ENCODE data around the gene MARCKS. TPM values are rescaled to one million over a fixed set of nuclear protein-coding genes. Genes with fewer than 3 reads are reported as not detected.

MARCKS gene, protein sequence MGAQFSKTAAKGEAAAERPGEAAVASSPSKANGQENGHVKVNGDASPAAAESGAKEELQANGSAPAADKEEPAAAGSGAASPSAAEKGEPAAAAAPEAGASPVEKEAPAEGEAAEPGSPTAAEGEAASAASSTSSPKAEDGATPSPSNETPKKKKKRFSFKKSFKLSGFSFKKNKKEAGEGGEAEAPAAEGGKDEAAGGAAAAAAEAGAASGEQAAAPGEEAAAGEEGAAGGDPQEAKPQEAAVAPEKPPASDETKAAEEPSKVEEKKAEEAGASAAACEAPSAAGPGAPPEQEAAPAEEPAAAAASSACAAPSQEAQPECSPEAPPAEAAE
- polyA plus RNA-seq (2013) = 3.9 TPM

DNA sequence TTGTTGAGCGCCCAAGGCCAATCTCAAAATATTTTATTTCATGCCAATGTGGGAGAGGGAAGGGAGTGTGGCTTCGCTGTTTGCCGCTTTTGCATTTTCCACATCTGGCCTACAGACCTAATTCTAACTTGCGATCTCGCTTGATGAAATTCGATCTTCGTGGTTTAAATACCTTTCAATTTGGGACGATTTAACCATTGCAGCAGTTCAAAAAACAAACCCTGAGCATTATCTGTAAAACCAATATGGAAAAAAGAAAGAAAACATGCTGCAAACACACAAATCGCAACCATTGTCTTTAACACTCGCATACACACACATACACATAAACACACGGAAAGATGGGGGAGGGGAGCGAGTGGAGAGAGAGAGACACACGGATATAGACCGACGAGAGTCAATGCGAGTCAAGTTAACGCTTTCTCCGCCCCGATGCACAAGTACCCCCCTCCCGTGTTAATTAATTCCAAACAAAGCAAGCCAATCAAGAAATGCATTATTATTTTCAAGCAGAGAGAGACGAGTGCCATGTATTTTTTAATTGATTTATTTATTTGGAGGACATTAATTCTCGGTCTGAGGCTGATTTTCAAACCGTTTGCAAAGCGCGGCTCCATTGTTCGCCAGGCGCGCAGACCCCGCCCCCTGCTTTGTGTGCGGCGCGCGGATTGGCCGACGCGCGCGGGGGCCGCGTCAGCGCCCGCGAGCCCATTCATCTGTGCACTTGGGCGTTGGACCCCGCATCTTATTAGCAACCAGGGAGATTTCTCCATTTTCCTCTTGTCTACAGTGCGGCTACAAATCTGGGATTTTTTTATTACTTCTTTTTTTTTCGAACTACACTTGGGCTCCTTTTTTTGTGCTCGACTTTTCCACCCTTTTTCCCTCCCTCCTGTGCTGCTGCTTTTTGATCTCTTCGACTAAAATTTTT is at the start of gene MARCKS:
TSS of gene MARCKS (plus strand) at position 721 of the 931 bp plus-strand sequence. CDS start 401 bp downstream, outside the sequence.
- no peaks in the 10 kb centered on the region for H3K9me3 ChIP-seq (ENCODE audit: control extremely low read depth in 1 of 5, control insufficient read depth in 4 of 5, insufficient read depth in 2 of 5, low read depth in 1 of 5, low read length in 4 of 5)
- DNase-seq = peak; percentile 69 to 86 (median 81)
- peaks cover 0 to 3% (median 0%) of the 10 kb centered on the region in 4 experiments for H3K36me3 ChIP-seq (ENCODE audit: control insufficient read depth in 4 of 4, insufficient read depth in 4 of 4, low read length in 3 of 4)
- WGBS (ENCODE audit: insufficient coverage) = 0% methylated on average over 23 of the region's 49 CpGs
- peaks cover 16 to 46% (median 41%) of the 10 kb centered on the region in 4 experiments for H3K4me1 ChIP-seq (ENCODE audit: control extremely low read depth in 1 of 4, control insufficient read depth in 4 of 4, insufficient read depth in 4 of 4, low read length in 3 of 4)
- H3K27ac ChIP-seq (ENCODE audit: insufficient read depth in 1 of 2, low read depth in 1 of 2, low read length in 2 of 2, poor library complexity in 1 of 2, severe bottlenecking in 2 of 2) = peak within 1 kb of the TSS in 1 of 2 experiments; percentile 52
- H3K27me3 ChIP-seq (replicated peaks in 2 of 5; ENCODE audit: control insufficient read depth in 4 of 5, insufficient read depth in 5 of 5, low read length in 4 of 5) = peaks cover 0 to 46% (median 21%) of the 10 kb centered on the region in 5 experiments
- ChIA-PET CTCF (no interaction called here), POLR2A (interaction anchor here (0.6 kb wide), 1 partner anchor 161 kb away, joined by 4 read pairs; no protein-coding TSS in a partner anchor)
- H3K4me3 ChIP-seq (ENCODE audit: control insufficient read depth in 1 of 7, extremely low read depth in 1 of 7, insufficient read depth in 4 of 7, low read depth in 2 of 7, low read length in 6 of 7) = peak within 1 kb of the TSS in 6 of 7 experiments; percentile 64 to 98 (median 82)

DNA sequence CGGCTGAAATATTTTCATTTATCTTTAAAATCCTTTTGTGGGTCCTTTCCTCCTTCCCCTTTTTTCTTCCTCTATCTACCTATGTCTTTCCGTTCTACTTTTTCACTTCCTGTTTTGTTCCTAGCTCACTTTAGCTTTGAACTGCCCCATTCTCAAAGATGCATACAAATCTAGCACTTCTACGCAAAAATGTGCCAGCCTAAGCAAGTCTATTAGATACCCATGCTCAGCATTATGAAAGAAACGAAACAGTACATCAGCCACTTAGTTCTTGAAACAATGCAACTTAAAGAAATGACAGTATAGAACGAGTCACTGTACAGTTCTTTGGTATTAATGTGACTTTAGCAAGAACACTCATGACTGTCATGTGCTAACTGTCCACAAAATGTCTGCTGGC is 47.3 kb upstream of the MARCKS start:
- peak in 2 of 3 donors; percentile 47 to 66 for DNase-seq
- Histone ChIP-seq H3K27me3 (replicated peaks in 2 of 5; ENCODE audit: control insufficient read depth in 4 of 5, insufficient read depth in 5 of 5, low read length in 4 of 5) (no peaks in the 10 kb centered on the region), H3K36me3 (ENCODE audit: control insufficient read depth in 4 of 4, insufficient read depth in 4 of 4, low read length in 3 of 4) (no peaks in the 10 kb centered on the region), H3K27ac (ENCODE audit: insufficient read depth in 1 of 2, low read depth in 1 of 2, low read length in 2 of 2, poor library complexity in 1 of 2, severe bottlenecking in 2 of 2) (peak overlapping the region in 1 of 2 experiments; percentile 26), H3K4me3 (ENCODE audit: control insufficient read depth in 1 of 7, extremely low read depth in 1 of 7, insufficient read depth in 4 of 7, low read depth in 2 of 7, low read length in 6 of 7) (peak overlapping the region in 2 of 7 experiments; percentile 16 to 31), H3K9me3 (ENCODE audit: control extremely low read depth in 1 of 5, control insufficient read depth in 4 of 5, insufficient read depth in 2 of 5, low read depth in 1 of 5, low read length in 4 of 5) (peaks cover 0 to 1% (median 0%) of the 10 kb centered on the region in 5 experiments), H3K4me1 (ENCODE audit: control extremely low read depth in 1 of 4, control insufficient read depth in 4 of 4, insufficient read depth in 4 of 4, low read length in 3 of 4) (peaks cover 6 to 21% (median 10%) of the 10 kb centered on the region in 4 experiments)
- ChIA-PET POLR2A (no interaction called here), CTCF (no interaction called here)
- 11% methylated on average over 4 of the region's 5 CpGs for WGBS (ENCODE audit: insufficient coverage)

DNA sequence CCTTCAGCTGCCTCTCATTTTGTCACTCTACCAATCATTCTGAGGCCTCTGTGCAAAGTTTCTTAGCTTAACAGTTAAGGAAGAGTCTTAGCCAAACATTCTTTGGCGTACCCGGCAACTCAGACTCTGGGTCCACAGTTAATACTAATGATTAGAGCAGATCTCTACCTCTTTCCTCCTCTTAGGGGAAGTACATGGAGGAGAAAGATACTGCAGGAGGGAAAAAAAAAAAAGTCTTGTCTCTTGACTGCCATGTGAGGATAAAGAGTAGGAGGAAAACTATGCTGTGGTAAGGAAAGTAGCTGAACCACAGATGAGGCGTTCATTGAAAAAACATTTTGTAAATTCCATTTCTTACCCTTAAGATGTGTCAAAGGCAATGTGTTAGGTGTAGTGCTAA is 44.0 kb upstream of the MARCKS start:
- Histone ChIP-seq H3K9me3 (ENCODE audit: control extremely low read depth in 1 of 5, control insufficient read depth in 4 of 5, insufficient read depth in 2 of 5, low read depth in 1 of 5, low read length in 4 of 5) (peaks cover 0 to 1% (median 0%) of the 10 kb centered on the region in 5 experiments), H3K27ac (ENCODE audit: insufficient read depth in 1 of 2, low read depth in 1 of 2, low read length in 2 of 2, poor library complexity in 1 of 2, severe bottlenecking in 2 of 2) (no peak overlapping the region), H3K4me1 (ENCODE audit: control extremely low read depth in 1 of 4, control insufficient read depth in 4 of 4, insufficient read depth in 4 of 4, low read length in 3 of 4) (peaks cover 6 to 15% (median 9%) of the 10 kb centered on the region in 4 experiments), H3K27me3 (replicated peaks in 2 of 5; ENCODE audit: control insufficient read depth in 4 of 5, insufficient read depth in 5 of 5, low read length in 4 of 5) (no peaks in the 10 kb centered on the region), H3K36me3 (ENCODE audit: control insufficient read depth in 4 of 4, insufficient read depth in 4 of 4, low read length in 3 of 4) (no peaks in the 10 kb centered on the region), H3K4me3 (ENCODE audit: control insufficient read depth in 1 of 7, extremely low read depth in 1 of 7, insufficient read depth in 4 of 7, low read depth in 2 of 7, low read length in 6 of 7) (no peak overlapping the region)
- CTCF ChIA-PET = no interaction called here
- POLR2A ChIA-PET = no interaction called here
- DNase-seq = peak in 1 of 3 donors; percentile 10
- WGBS (ENCODE audit: insufficient coverage) = no CpG with 5 or more reads among the region's 3 CpGs

DNA sequence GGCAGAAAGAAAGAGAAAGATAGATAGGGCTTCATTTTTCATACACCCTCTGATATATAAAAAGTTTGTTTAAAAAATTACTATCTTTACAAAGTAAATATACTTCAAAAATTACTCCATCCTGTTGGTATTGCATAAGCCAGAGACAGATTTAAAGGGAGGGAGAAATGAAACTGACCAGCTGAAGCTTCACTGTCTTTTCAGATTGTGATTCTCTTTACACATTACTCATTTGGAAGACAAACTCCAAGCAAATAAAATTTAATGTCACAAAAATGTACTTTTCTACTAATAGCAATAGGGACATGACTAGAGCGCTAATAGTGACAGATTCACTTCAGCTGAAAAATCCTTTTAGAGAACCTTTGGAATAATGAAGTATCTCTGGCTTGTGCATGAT is 38.6 kb upstream of the MARCKS start:
- Histone ChIP-seq H3K36me3 (ENCODE audit: control insufficient read depth in 4 of 4, insufficient read depth in 4 of 4, low read length in 3 of 4) (no peaks in the 10 kb centered on the region), H3K27ac (ENCODE audit: insufficient read depth in 1 of 2, low read depth in 1 of 2, low read length in 2 of 2, poor library complexity in 1 of 2, severe bottlenecking in 2 of 2) (no peak overlapping the region), H3K9me3 (ENCODE audit: control extremely low read depth in 1 of 5, control insufficient read depth in 4 of 5, insufficient read depth in 2 of 5, low read depth in 1 of 5, low read length in 4 of 5) (no peaks in the 10 kb centered on the region), H3K4me1 (ENCODE audit: control extremely low read depth in 1 of 4, control insufficient read depth in 4 of 4, insufficient read depth in 4 of 4, low read length in 3 of 4) (no peaks in the 10 kb centered on the region), H3K27me3 (replicated peaks in 2 of 5; ENCODE audit: control insufficient read depth in 4 of 5, insufficient read depth in 5 of 5, low read length in 4 of 5) (no peaks in the 10 kb centered on the region), H3K4me3 (ENCODE audit: control insufficient read depth in 1 of 7, extremely low read depth in 1 of 7, insufficient read depth in 4 of 7, low read depth in 2 of 7, low read length in 6 of 7) (no peak overlapping the region)
- ChIA-PET POLR2A (no interaction called here), CTCF (no interaction called here)
- no CpG with 5 or more reads among the region's 1 CpG for WGBS (ENCODE audit: insufficient coverage)
- no peak for DNase-seq

DNA sequence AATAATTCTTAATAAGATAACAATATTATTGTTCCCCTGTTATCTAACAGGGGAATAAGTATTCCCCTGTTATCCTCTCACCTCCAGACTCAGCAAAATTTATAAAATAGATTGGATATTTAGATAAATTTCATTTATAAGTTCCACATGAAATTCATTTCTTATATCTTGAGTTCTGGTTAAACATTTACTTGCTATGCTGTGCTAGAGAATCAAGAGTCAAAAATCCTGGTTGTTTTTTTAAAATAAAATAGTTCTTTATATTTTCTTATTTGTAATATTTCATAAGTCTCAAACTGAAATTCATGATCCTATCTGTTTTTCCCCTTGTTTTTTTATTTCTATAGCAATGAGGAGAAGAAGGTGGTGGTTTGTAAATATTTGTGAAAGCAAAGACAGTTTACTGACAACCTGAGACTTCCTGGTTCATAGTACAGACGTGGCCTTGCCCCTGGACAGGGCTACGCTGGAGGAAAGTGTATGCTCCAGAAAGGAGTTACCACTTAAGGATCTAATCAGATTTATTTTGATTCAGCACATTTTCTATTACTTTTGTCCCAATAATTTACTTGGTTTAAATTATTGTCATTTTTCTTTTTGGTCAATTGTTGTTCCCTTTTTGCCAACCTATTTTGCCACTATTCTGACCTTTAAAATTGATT is 37.8 kb upstream of the MARCKS start:
- Histone ChIP-seq H3K9me3 (ENCODE audit: control extremely low read depth in 1 of 5, control insufficient read depth in 4 of 5, insufficient read depth in 2 of 5, low read depth in 1 of 5, low read length in 4 of 5) (no peaks in the 10 kb centered on the region), H3K36me3 (ENCODE audit: control insufficient read depth in 4 of 4, insufficient read depth in 4 of 4, low read length in 3 of 4) (no peaks in the 10 kb centered on the region), H3K27ac (ENCODE audit: insufficient read depth in 1 of 2, low read depth in 1 of 2, low read length in 2 of 2, poor library complexity in 1 of 2, severe bottlenecking in 2 of 2) (no peak overlapping the region), H3K27me3 (replicated peaks in 2 of 5; ENCODE audit: control insufficient read depth in 4 of 5, insufficient read depth in 5 of 5, low read length in 4 of 5) (no peaks in the 10 kb centered on the region), H3K4me1 (ENCODE audit: control extremely low read depth in 1 of 4, control insufficient read depth in 4 of 4, insufficient read depth in 4 of 4, low read length in 3 of 4) (no peaks in the 10 kb centered on the region), H3K4me3 (ENCODE audit: control insufficient read depth in 1 of 7, extremely low read depth in 1 of 7, insufficient read depth in 4 of 7, low read depth in 2 of 7, low read length in 6 of 7) (no peak overlapping the region)
- DNase-seq = no peak
- ChIA-PET CTCF (no interaction called here), POLR2A (no interaction called here)
- no CpG with 5 or more reads among the region's 2 CpGs for WGBS (ENCODE audit: insufficient coverage)

DNA sequence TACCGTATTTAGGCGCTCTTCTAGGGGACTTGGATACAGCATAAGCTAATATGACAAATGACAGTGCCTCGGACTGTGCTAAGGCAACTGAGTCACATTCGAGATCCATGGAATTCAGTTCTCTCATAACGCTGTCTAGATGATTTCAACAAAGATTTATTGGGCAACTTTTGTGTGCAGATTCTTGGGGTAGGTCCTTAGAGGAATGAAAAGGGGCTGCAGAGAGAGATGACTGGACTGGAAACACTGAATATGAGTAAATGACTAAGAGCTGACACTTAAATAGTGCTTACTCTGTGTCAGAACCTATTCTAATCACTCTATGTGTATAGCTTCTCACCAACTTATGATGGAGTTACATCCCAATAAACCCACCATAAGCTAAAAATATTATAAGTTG is 36.4 kb upstream of the MARCKS start:
- H3K4me1 ChIP-seq (ENCODE audit: control extremely low read depth in 1 of 4, control insufficient read depth in 4 of 4, insufficient read depth in 4 of 4, low read length in 3 of 4) = no peaks in the 10 kb centered on the region
- ChIA-PET CTCF (no interaction called here), POLR2A (no interaction called here)
- H3K4me3 ChIP-seq (ENCODE audit: control insufficient read depth in 1 of 7, extremely low read depth in 1 of 7, insufficient read depth in 4 of 7, low read depth in 2 of 7, low read length in 6 of 7) = no peak overlapping the region
- 100% methylated on average over 4 of the region's 5 CpGs for WGBS (ENCODE audit: insufficient coverage)
- H3K27ac ChIP-seq (ENCODE audit: insufficient read depth in 1 of 2, low read depth in 1 of 2, low read length in 2 of 2, poor library complexity in 1 of 2, severe bottlenecking in 2 of 2) = no peak overlapping the region
- H3K27me3 ChIP-seq (replicated peaks in 2 of 5; ENCODE audit: control insufficient read depth in 4 of 5, insufficient read depth in 5 of 5, low read length in 4 of 5) = no peaks in the 10 kb centered on the region
- no peaks in the 10 kb centered on the region for H3K9me3 ChIP-seq (ENCODE audit: control extremely low read depth in 1 of 5, control insufficient read depth in 4 of 5, insufficient read depth in 2 of 5, low read depth in 1 of 5, low read length in 4 of 5)
- H3K36me3 ChIP-seq (ENCODE audit: control insufficient read depth in 4 of 4, insufficient read depth in 4 of 4, low read length in 3 of 4) = no peaks in the 10 kb centered on the region
- no peak for DNase-seq
